CD4-positive, alpha-beta memory T cell (primary cell): ENCODE data around the gene EFNA3. TPM values are rescaled to one million over a fixed set of nuclear protein-coding genes. Genes with fewer than 3 reads are reported as not detected.
A peak's percentile ranks its signal among the peaks of the same experiment; 100 is the strongest.

Source experiments
- CTCF ChIA-PET: fragments of 350-600 bp; sonication (Branson Sonifier 250); formaldehyde crosslinking; loops from one replicate; lab custom pipeline; 2021; ENCODE audit warnings: inconsistent platforms; ENCODE audit not compliant: partially characterized antibody; lab: Charles Lee
- POLR2A ChIA-PET: fragments of 350-600 bp; sonication (Branson Sonifier 250); formaldehyde crosslinking; loops from one replicate; lab custom pipeline; 2021; ENCODE audit not compliant: partially characterized antibody; lab: Charles Lee
- DNase-seq, 5 donors: peaks; one replicate each; pipeline versions ENCODE4 v3.0.0 to v3.0.0-alpha.2; 2020 to 2022; ENCODE audit warnings: mixed read lengths in 1 of 5
- H3K27ac ChIP-seq: one replicate; pipeline ENCODE4 v1.7.0; 2013; ENCODE audit warnings: low read depth, low read length
- H3K27me3 ChIP-seq: 2 replicates; pipeline ENCODE4 v1.7.0; 2013; ENCODE audit warnings: mild to moderate bottlenecking, low read length, moderate library complexity; ENCODE audit not compliant: insufficient read depth
- H3K36me3 ChIP-seq: 2 replicates; pipeline ENCODE4 v1.7.0; 2013; ENCODE audit warnings: mild to moderate bottlenecking, low read length, moderate library complexity; ENCODE audit not compliant: insufficient read depth
- H3K4me1 ChIP-seq: 2 replicates; pipeline ENCODE4 v1.7.0; 2013; ENCODE audit warnings: mild to moderate bottlenecking, low read length, moderate library complexity; ENCODE audit not compliant: insufficient read depth
- H3K4me3 ChIP-seq, 2 donors: one replicate each; pipeline ENCODE4 v1.7.0; 2013; ENCODE audit warnings: low read length in 2 of 2, mild to moderate bottlenecking in 1 of 2
- H3K9me3 ChIP-seq, 2 donors: one replicate each; pipeline ENCODE4 v1.7.0; 2013; ENCODE audit warnings: low read length in 2 of 2, control low read depth in 1 of 2; ENCODE audit not compliant: control insufficient read depth in 1 of 2
- H3K27ac Mint-ChIP-seq, 7 donors: one replicate each; pipeline ENCODE4 v1.8.0; 2020 to 2021; ENCODE audit warnings: mixed read lengths in 7 of 7, mild to moderate bottlenecking in 6 of 7, inconsistent platforms in 3 of 7, moderate library complexity in 3 of 7
- H3K27me3 Mint-ChIP-seq, 2 donors: one replicate each; pipeline ENCODE4 v1.8.0; 2020 to 2021; ENCODE audit warnings: mixed read lengths in 2 of 2
- H3K36me3 Mint-ChIP-seq, 2 donors: one replicate each; pipeline ENCODE4 v1.8.0; 2020 to 2021; ENCODE audit warnings: mixed read lengths in 2 of 2, inconsistent platforms in 1 of 2, mild to moderate bottlenecking in 1 of 2
- H3K4me1 Mint-ChIP-seq, 4 donors: one replicate each; pipeline ENCODE4 v1.8.0; 2020 to 2021; ENCODE audit warnings: mixed read lengths in 4 of 4, mild to moderate bottlenecking in 1 of 4
- H3K4me3 Mint-ChIP-seq, 8 donors: one replicate each; pipeline ENCODE4 v1.8.0; 2020 to 2021; ENCODE audit warnings: mixed read lengths in 8 of 8, mild to moderate bottlenecking in 7 of 8, moderate library complexity in 6 of 8, inconsistent platforms in 3 of 8
- H3K9me3 Mint-ChIP-seq, 8 donors: one replicate each; pipeline ENCODE4 v1.8.0; 2020 to 2021; ENCODE audit warnings: mixed read lengths in 8 of 8, mild to moderate bottlenecking in 5 of 8, inconsistent platforms in 3 of 8, moderate library complexity in 1 of 8
- intact Hi-C: fragments of 100-400 bp; cut with micrococcal nuclease; formaldehyde crosslinking; loops from one replicate; pipeline ENCODE4 v1.15.1; 2023
- polyA plus RNA-seq, 2 donors: library from polyadenylated mRNA; unstranded; fragments of 300-500 nt; fragmentation: Illumina TruSeq; gene quantifications; one replicate each; pipeline ENCODE4 v1.2.3, GENCODE V29; 2021
- total RNA-seq, 2 experiments: library from RNA; stranded (reverse); gene quantifications; one replicate each; pipeline ENCODE4 v1.2.3, GENCODE V29; 2021

The EFNA3 gene
- total and polyA plus RNA-seq, 4 experiments from 2014 or later = 0.34 to 4.3 (median 1.7) TPM

DNA sequence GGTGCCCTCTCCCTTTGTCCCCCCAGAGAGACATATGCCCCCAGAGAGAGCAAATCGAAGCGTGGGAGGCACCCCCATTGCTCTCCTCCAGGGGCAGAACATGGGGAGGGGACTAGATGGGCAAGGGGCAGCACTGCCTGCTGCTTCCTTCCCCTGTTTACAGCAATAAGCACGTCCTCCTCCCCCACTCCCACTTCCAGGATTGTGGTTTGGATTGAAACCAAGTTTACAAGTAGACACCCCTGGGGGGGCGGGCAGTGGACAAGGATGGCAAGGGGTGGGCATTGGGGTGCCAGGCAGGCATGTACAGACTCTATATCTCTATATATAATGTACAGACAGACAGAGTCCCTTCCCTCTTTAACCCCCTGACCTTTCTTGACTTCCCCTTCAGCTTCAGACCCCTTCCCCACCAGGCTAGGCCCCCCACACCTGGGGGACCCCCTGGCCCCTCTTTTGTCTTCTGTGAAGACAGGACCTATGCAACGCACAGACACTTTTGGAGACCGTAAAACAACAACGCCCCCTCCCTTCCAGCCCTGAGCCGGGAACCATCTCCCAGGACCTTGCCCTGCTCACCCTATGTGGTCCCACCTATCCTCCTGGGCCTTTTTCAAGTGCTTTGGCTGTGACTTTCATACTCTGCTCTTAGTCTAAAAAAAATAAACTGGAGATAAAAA, 8.4 kb downstream of the EFNA3 start:
- peaks cover 6 to 21% of the 10 kb centered on the region in 2 donors for H3K27me3 Mint-ChIP-seq
- ChIA-PET CTCF (interaction anchor here (3.0 to 5.0 kb wide), 5 partner anchors 12 to 85 kb away, joined by 21 to 74 read pairs (median 39); partner anchors contain the start of genes EFNA4 and KRTCAP2), POLR2A (interaction anchor here (2.5 to 4.0 kb wide), 3 partner anchors 24 to 527 kb away, joined by 10 to 62 read pairs (median 27); partner anchors contain the start of genes EFNA4, KRTCAP2 and TRIM46)
- DNase-seq = no peak
- H3K27ac Mint-ChIP-seq = no peak overlapping the region
- Histone ChIP-seq H3K4me1 (peaks cover 44% of the 10 kb centered on the region), H3K27ac (no peak overlapping the region), H3K36me3 (no peaks in the 10 kb centered on the region), H3K27me3 (peaks cover 25% of the 10 kb centered on the region), H3K9me3 (no peaks in the 10 kb centered on the region), H3K4me3 (no peak overlapping the region)
- H3K9me3 Mint-ChIP-seq = no peaks in the 10 kb centered on the region
- intact Hi-C loops = loop anchor here (5.0 kb wide), 1 partner anchor 50 kb away; the partner anchor contains the start of gene SLC50A1
- peak overlapping the region in 1 of 8 donors; percentile 35 for H3K4me3 Mint-ChIP-seq
- H3K36me3 Mint-ChIP-seq = peaks cover 0 to 3% of the 10 kb centered on the region in 2 donors
- peaks cover 17 to 39% (median 28%) of the 10 kb centered on the region in 4 donors for H3K4me1 Mint-ChIP-seq

DNA sequence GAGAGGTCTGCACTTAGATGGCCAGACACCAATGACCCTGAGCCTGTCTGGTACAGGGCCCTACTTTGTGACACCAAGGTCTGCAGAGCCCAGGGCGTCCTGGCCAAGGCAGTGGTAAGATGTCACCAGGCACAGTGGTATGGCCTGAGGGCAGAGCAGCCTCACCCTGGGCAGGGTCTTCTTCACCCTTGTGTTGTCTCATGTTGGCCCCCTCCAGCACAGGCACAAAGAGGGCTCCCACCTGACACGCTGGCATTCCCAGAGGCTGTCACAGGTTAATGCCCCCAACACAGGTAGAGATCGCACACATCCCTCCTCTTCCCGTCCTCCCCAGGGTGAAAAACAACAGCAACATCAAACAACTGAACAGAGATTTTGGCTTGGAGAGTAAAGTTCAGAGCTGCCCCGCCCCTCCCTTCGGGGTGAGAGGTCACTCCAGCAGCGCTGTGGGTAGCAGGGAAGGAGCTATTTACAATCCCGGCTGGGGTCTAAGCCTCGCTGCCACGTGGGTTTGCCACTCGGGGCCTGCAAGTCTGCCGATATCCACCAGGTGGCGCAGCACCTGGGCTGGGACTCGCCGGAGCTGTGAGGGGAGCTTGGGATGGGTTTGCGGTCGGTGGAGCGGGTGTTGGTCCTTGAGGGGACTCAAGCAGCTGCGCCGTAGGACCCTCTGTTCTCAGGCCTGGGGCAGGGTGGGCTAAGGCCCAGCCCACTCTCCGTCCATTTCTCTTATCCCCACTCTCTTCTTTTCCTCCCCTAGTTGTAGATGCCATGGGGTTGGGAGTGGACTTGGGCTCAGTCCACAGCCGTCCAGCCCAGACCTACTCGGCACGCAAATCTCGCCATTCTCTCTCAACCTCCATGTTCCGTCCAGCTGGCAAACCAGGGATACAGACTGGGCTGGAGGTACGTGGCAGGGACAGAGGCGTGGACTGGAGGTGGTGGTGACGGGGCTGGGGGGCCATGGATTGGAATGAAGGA, 12.7 kb downstream of the EFNA3 start:
- Histone ChIP-seq H3K4me1 (peaks cover 12% of the 10 kb centered on the region), H3K36me3 (no peaks in the 10 kb centered on the region), H3K9me3 (no peaks in the 10 kb centered on the region), H3K27me3 (no peaks in the 10 kb centered on the region), H3K27ac (no peak overlapping the region), H3K4me3 (no peak overlapping the region)
- Mint-ChIP-seq H3K36me3 (no peaks in the 10 kb centered on the region), H3K27me3 (peaks cover 2 to 3% of the 10 kb centered on the region in 2 donors), H3K9me3 (no peaks in the 10 kb centered on the region), H3K27ac (no peak overlapping the region), H3K4me1 (peaks cover 2 to 8% (median 5%) of the 10 kb centered on the region in 4 donors), H3K4me3 (no peak overlapping the region)
- ChIA-PET POLR2A (interaction anchor here (0.7 to 1.7 kb wide), 5 partner anchors 40 to 95 kb away, joined by 3 to 14 read pairs (median 4); partner anchors contain the start of genes ADAM15 and KRTCAP2), CTCF (interaction anchor here (0.6 to 6.8 kb wide), 37 partner anchors 9 to 422 kb away, joined by 3 to 229 read pairs (median 4); partner anchors contain the start of genes ADAM15, KRTCAP2, PBXIP1 and PMVK)
- intact Hi-C loops = loop anchor here (1.0 to 5.0 kb wide), 4 partner anchors 36 to 501 kb away; partner anchors contain the start of gene EFNA1
- DNase-seq = peak; percentile 72 to 78 (median 74)

DNA sequence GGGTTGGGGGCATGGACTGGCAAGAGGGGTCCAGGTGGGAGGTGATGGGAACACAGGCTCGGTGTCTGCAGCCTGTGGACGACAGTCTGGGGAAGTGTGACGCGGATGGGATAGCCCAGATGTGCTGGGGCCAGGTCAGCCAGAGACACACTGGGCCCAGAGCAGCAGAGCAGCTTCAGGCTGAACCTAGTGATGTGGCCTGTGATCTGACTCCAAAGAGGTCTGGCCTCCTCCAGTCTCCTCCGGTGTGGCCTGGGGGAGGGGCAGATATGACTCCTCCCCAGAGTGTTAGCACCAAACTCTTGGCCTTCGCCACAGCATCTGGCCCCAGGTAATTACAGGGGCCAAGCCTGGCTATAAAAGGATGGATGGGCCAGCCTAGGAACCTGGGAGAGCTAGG, 13.5 kb downstream of the EFNA3 start:
- intact Hi-C loops = loop anchor here (5.0 kb wide), 2 partner anchors 35 to 500 kb away; partner anchors contain the start of gene EFNA1
- Histone ChIP-seq H3K4me1 (peaks cover 8% of the 10 kb centered on the region), H3K4me3 (no peak overlapping the region), H3K27ac (no peak overlapping the region), H3K27me3 (no peaks in the 10 kb centered on the region), H3K9me3 (no peaks in the 10 kb centered on the region), H3K36me3 (no peaks in the 10 kb centered on the region)
- Mint-ChIP-seq H3K27me3 (peaks cover 4 to 5% of the 10 kb centered on the region in 2 donors), H3K4me3 (no peak overlapping the region), H3K36me3 (no peaks in the 10 kb centered on the region), H3K4me1 (peaks cover 2 to 8% (median 5%) of the 10 kb centered on the region in 4 donors), H3K27ac (no peak overlapping the region), H3K9me3 (no peaks in the 10 kb centered on the region)
- POLR2A ChIA-PET = interaction anchor here (0.7 to 1.7 kb wide), 5 partner anchors 40 to 94 kb away, joined by 3 to 14 read pairs (median 4); partner anchors contain the start of genes ADAM15 and KRTCAP2
- CTCF ChIA-PET = interaction anchor here (0.7 to 6.8 kb wide), 29 partner anchors 8 to 423 kb away, joined by 3 to 229 read pairs (median 5); partner anchors contain the start of genes ADAM15, KRTCAP2, PBXIP1 and PMVK
- DNase-seq = no peak

DNA sequence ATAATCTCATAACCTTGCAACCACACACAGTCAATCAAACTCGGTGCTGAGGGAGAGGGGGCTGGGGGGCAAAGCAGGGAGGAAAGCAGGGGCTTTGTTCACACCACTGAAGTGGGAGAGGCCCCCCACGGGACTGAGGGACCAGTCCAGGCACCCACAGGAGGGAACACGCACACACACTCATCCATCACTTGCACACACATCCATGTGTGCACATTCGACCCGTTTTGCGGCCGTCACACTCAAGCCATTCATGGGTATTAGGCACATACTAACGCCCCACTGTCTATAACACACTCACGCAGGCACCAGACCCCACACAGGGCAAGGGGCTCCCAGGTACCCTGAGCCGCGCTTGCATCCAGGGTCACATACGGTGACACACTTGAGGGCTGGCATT, 14.0 kb downstream of the EFNA3 start:
- no peak overlapping the region for H3K4me3 ChIP-seq
- H3K9me3 ChIP-seq = no peaks in the 10 kb centered on the region
- Mint-ChIP-seq H3K4me1 (peaks cover 2 to 8% (median 5%) of the 10 kb centered on the region in 4 donors), H3K9me3 (no peaks in the 10 kb centered on the region), H3K4me3 (no peak overlapping the region), H3K27ac (peak overlapping the region in 1 of 7 donors; percentile 43), H3K27me3 (peaks cover 4 to 5% of the 10 kb centered on the region in 2 donors), H3K36me3 (no peaks in the 10 kb centered on the region)
- ChIA-PET CTCF (interaction anchor here (1.8 to 6.8 kb wide), 6 partner anchors 12 to 77 kb away, joined by 7 to 229 read pairs (median 11); partner anchors contain the start of genes KRTCAP2 and TRIM46), POLR2A (no interaction called here)
- no peak overlapping the region for H3K27ac ChIP-seq
- H3K27me3 ChIP-seq = no peaks in the 10 kb centered on the region
- H3K36me3 ChIP-seq = no peaks in the 10 kb centered on the region
- H3K4me1 ChIP-seq = peaks cover 8% of the 10 kb centered on the region
- intact Hi-C loops = loop anchor here (5.0 kb wide), 2 partner anchors 35 to 500 kb away; partner anchors contain the start of gene EFNA1
- DNase-seq = no peak

DNA sequence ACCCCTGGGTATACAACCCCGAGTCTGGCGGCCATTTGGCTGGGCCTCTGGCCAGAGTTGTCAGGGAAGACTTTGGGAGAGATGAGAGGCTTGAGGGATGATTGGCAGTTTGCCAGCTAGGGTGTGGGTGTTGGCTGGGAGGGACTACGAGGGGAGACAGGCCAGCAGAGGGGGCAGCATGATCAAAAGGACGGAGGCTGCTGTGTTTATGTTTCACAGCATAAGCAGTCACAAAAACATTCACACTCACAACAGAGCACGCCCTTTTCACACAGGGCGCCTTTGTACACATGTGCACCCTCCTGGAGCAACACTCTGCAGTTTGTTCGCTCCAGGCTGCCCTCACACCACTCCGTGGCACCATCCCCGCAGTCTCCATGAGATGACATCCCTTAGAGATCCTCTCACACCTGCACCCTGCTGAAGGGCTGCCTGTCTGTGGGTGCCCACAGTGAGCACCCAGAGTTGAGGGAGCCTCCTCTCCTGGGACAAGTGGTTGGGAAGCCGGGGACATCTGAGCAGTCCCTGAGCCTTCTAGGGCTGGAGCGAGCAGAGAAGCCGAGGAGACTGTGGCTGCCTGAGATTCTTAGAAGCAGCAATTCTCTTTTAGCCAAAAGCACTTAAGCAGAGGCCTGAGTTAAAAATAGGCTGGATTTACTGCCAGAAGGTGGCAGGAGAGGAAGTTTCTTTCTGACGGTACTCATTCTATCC, 15.4 kb downstream of the EFNA3 start:
- H3K4me1 Mint-ChIP-seq = peaks cover 2 to 8% (median 5%) of the 10 kb centered on the region in 4 donors
- intact Hi-C loops = loop anchor here (5.0 kb wide), 2 partner anchors 33 to 498 kb away; partner anchors contain the start of gene EFNA1
- no peak for DNase-seq

DNA sequence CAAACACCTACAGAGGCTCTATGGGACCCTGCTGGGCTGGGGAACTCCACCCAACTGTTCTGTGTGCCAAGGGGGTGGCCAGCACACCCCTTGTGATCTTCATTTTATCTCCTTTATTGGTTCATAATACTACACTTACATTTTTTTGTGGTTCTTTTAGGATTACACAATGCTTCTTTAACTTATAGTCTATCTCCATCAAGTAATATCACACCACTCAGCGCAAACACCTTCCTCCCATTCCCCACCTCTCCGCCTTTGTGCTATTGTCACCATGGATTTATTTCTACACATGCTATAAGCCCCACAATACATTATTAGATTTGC, 15.9 kb downstream of the EFNA3 start:
- H3K9me3 ChIP-seq = no peaks in the 10 kb centered on the region
- intact Hi-C loops = loop anchor here (5.0 kb wide), 2 partner anchors 33 to 498 kb away; partner anchors contain the start of gene EFNA1
- no peak overlapping the region for H3K27ac ChIP-seq
- Mint-ChIP-seq H3K4me1 (peaks cover 2 to 8% (median 5%) of the 10 kb centered on the region in 4 donors), H3K27ac (no peak overlapping the region), H3K4me3 (no peak overlapping the region), H3K27me3 (peaks cover 4 to 5% of the 10 kb centered on the region in 2 donors), H3K9me3 (no peaks in the 10 kb centered on the region), H3K36me3 (no peaks in the 10 kb centered on the region)
- ChIA-PET POLR2A (no interaction called here), CTCF (interaction anchor here (1.0 to 2.8 kb wide), 5 partner anchors 9 to 78 kb away, joined by 3 to 24 read pairs (median 11); partner anchors contain the start of genes KRTCAP2 and TRIM46)
- no peaks in the 10 kb centered on the region for H3K36me3 ChIP-seq
- H3K4me1 ChIP-seq = peaks cover 8% of the 10 kb centered on the region
- DNase-seq = no peak
- no peaks in the 10 kb centered on the region for H3K27me3 ChIP-seq
- no peak overlapping the region for H3K4me3 ChIP-seq

More for the DNA sequence above, 15.4 kb downstream of the EFNA3 start:
- H3K9me3 Mint-ChIP-seq = no peaks in the 10 kb centered on the region
- Histone ChIP-seq H3K36me3 (no peaks in the 10 kb centered on the region), H3K27ac (no peak overlapping the region), H3K4me3 (no peak overlapping the region), H3K27me3 (no peaks in the 10 kb centered on the region), H3K4me1 (peaks cover 8% of the 10 kb centered on the region), H3K9me3 (no peaks in the 10 kb centered on the region)
- H3K27me3 Mint-ChIP-seq = peaks cover 4 to 5% of the 10 kb centered on the region in 2 donors
- POLR2A ChIA-PET = no interaction called here
- CTCF ChIA-PET = interaction anchor here (0.6 to 6.8 kb wide), 4 partner anchors 9 to 587 kb away, joined by 4 to 229 read pairs (median 12); partner anchors contain the start of genes KRTCAP2 and TRIM46
- no peak overlapping the region for H3K27ac Mint-ChIP-seq
- no peaks in the 10 kb centered on the region for H3K36me3 Mint-ChIP-seq
- H3K4me3 Mint-ChIP-seq = no peak overlapping the region
